NCI-H2227 treated with DMSO at 0.1 percent for 48 hours (cell line): Measurements from ENCODE around the gene TXLNB.
"Not testable (repeated sequence)": the region's sequence is repeated elsewhere in the genome, so short reads cannot be mapped to it uniquely, and the experiment has no call there.

ENCODE experiments used
- DNase-seq: peaks from one replicate; lab custom pipeline; 2025; lab: John Stamatoyannopoulos, UW

Gene TXLNB

DNA sequence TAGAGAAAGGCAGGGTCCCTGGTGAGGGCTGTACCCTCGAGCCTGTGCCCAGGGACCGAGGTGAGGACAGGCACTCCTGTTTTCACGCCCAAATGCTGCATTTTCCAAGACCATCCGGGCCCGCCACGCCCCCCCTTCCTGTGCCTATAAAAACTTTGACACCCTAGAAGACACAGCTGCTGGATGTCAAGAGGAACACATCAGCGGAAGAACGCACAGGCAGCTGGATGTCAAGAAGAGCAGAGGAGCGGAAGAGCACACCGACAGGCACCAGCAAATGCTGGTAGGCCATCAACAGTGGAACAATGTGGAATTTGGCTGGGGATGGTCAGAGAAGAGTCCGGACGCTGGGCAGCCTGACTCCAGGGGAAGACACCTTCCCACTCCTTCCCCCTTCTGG is 56.1 kb downstream of the TXLNB start:
- DNase-seq, result no peak

DNA sequence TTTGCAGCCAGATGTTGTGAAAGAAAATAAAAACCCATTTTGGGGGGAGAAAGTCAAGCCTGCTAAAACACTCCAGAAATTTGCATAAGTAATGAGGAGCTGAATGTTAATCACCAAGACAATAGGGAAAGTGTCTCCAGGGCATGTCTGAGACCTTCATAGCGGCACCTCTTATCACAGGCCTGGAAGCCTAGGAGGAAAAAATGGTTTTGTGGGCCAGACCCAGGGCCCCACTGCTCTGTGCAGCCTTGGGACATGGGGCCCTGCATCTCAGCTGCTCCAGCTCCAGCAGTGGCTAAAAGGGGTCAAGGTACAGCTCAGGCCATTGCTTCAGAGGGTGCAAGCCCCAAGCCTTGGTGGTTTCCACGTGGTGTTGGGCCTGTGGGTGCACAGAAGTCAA is 57.6 kb downstream of the TXLNB start:
- not testable (repeated sequence) for DNase-seq

DNA sequence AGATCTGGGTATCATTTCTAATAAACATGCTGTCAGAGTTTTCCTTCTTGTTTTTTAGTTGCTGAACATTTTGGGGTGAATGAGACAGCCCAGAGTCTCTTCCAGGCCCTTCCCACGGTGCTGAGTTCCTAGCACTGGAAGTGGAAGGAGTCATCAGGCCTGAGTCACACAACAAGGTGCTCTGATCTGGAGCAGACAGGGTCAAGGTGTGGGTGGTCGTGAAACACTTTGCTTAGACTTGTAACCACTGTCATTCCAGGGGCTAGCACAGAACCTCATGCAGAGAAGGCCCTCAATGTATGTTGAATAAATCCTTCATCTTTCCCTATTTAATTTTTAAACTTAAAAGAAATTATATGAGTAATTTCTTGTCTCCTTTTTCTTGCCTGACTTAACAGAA is 60.6 kb downstream of the TXLNB start:
- no peak for DNase-seq

DNA sequence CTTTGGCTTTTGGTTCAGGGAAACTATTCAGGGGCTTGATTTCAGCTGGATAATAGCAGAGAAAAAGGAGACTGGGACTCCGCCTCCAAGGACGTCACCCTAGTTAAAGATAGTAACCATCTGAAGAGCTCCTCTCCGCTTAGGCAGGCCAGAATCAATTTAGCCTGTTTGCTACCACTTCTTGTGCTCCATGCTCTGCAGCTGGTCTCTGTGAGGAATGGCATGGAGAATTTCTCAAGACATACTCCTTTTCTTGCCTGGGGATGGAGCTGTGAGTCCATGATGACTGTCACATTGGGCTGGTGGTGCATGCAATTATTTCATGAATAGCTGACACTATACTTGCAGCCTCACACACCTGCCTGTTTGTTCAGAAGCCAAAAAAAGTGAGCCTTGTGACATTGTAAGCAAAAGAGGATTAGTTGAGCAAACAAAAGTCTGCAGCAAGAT is 61.4 kb downstream of the TXLNB start:
- DNase-seq, result peak; percentile 23

DNA sequence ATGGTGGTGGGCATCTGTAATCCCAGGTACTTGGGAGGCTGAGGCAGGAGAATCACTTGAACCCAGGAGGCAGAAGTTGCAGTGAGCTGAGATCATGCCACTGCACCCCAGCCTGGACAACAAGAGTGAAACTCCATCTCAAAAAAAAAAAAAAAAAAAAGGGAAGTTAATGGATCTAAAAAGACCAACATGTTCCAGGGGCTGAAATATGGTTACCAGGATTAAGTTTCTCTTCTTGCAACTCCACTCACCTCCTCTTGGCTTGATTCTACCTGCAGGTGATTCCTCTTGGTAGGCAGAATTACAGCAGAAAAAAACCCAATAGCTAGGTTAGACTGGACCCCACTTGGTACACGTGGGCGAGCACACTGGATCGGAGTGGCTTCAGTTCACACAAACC is 63.4 kb downstream of the TXLNB start:
- not testable (repeated sequence) for DNase-seq

DNA sequence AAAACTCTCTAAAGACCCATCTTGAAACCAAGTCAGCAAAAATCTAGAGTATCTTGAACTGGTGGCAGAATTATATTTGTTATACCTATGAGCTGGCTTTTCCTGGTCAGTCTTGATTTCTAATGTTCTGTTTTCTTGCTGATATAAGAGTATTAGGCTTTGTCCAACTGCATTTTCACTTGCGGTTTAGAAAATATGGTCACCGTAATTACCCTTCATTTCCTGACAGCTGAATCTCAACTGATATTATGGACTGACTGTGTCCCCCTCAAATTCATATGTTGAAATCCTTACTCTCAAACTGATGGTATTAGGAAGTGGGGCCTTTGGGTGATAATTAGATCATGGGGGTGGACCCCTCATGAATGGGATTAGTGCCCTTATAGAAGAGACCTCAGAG is 72.1 kb downstream of the TXLNB start:
- DNase-seq, result no peak

DNA sequence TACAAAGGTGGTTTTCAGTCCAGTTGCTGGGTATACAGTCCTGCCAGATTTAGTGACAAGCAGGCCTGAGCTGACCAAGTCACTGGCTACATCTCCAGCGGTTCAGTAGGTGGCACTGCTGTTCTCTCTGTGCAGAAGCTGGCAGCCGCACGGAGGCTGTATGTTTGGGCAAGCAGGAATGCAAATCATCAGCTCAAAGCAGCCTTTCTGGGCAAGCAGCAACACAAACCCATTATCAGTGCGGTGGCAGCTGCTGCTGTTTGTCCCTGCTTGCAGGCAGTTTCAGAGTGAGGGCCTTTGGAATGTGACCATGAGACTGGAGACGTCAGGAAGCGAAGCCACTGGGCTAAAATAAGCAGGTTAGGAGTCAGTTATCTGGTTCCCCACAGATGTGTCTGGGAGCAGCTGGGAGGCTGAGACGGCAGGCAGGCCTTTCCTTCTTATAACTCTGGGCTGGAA is 72.5 kb downstream of the TXLNB start:
- peak; percentile 72 for DNase-seq

DNA sequence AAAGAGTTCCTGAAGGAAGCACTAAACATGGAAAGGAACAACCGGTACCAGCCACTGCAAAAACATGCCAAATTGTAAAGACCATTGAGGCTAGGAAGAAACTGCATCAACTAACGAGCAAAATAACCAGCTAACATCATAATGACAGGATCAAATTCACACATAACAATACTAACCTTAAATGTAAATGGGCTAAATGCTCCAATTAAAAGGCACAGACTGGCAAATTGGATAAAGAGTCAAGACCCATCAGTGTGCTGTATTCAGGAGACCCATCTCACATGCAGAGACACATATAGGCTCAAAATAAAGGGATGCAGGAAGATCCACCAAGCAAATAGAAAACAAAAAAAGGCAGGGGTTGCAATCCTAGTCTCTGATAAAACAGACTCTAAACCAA is 79.3 kb downstream of the TXLNB start:
- DNase-seq, result not testable (repeated sequence)

DNA sequence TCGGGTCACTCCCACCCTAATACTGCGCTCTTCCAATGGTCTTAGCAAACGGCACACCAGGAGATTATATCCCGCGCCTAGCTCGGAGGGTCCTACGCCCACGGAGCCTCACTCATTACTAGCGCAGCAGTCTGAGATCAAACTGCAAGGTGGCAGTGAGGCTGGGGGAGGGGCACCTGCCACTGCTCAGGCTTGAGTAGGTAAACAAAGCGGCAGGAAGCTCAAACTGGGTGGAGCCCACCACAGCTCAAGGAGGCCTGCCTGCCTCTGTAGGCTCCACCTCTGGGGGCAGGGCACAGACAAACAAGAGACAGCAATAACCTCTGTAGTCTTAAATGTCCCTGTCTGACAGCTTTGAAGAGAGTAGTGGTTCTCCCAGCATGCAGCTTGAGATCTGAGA is 81.0 kb downstream of the TXLNB start:
- not testable (repeated sequence) for DNase-seq

DNA sequence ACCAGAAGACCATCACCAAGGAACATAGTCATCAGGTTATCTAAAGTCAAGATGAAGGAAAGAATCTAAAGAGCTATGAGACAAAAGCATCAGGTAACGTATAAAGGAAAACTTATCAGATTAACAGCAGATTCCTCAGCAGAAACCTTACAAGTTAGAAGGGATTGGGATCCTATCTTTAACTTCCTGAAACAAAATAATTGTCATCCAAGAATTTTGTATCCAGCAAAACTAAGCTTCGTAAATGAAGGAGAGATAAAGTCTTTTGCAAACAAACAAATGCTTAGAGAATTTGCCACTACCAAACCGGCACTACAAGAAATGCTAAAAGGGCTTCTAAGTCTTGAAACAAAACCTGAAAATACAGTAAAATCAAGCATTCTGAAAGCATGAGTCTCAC is 86.0 kb downstream of the TXLNB start:
- no peak for DNase-seq

DNA sequence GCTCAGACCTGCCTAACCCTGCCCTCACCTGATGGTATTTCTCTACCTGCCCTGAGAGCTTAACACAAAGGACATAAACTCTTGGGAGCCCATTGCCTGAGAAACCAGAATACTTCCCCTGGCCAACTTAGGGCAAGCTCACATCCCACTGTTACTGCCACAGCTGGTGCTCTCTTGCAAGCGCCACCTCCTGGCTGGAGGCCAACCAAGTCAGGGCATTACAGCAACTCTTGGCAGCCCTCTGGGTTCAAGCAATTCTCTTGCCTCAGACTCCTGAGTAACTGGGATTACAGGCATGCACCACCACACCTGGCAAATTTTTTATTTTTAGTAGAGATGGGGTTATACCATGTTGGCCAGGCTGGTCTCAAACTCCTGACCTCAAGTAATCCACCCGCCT is 86.8 kb downstream of the TXLNB start:
- no peak for DNase-seq

DNA sequence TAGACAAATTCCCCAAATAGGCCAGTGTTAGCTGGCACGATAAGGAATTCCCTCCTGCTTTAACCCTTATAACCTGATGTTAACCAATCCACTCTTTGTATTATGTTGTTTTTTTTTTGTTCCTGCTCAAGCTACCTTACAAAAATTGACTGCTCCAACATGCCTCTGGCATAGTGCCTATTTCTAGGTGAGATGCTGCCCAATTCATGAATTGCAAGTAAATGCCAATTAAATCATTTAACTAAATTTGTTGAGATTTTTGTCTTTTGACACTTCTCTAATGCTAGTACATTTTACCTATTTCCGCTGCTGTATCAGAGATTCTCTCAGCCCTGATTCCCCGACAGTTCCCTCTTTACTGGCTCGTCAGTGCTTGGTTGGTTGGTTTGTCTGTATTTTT is 90.4 kb downstream of the TXLNB start:
- no peak for DNase-seq

DNA sequence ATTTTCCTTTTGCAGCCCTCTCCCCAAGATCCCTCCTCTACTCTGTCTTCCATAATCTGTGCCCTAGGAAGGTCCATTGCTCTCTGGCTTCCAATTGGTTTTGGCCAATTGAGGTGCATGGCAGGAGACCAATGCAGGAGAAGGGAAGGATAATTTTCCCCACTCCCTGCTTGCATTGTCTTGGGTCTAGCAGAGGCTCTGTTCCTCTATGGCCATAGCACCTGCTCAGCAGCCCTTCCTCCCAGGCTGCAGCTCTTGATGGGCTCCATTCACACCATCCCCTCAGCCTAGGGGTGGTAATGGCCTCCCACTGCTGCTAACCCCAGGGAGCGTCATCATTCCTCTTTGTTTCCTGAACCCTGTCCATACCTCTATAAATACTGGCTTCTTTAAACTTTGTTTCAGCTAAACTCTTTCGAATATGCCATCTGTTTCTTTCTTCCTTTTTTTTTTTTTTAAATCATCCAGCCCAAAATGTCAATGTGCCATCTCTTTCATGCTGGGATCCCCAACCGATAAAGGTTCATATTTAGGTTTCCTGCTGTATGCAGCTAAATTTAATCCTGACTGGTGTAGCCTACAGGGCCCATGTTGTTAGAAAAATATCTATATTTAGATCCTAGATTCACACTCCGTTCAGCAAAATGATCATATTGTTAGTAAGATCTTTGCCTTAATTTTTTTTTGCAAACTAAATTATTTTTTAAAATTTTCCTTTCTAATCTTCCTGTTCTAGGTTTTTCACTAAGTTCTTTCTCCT is 93.1 kb downstream of the TXLNB start:
- no peak for DNase-seq

DNA sequence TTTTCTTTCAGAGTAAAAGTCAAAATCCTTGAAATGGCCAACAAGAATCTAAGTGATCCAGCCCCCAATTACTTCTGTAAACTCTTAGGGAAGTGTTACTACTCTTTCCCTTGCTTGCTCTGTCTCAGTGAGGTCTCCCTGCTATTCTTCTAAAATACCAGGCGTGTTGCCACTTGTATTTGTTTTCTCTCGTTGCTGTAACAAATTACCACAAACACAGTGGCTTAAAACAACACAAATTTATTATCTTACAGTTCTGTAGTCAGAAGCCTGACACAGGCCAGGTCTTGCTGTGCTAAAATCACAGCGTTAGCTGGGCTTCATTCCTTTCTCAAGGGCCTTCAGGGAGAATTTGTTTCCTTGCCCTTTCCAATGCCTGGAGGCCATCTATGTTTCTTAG is 97.1 kb downstream of the TXLNB start:
- DNase-seq, result no peak
